PC-3 (cell line): ENCODE measurements around the gene VASH1.

ENCODE experiments used
- EZH2 ChIP-seq: fragments of 300-600 bp; sonication (generic); IDR thresholded peaks from one replicate; pipeline ENCODE4 v1.6.1; 2017; ENCODE audit warnings: antibody characterized with exemption, mild to moderate bottlenecking, low read length; ENCODE audit not compliant: unreplicated experiment
- EZH2phosphoT487 ChIP-seq: fragments of 300-600 bp; sonication (generic); IDR thresholded peaks from 2 replicates; pipeline ENCODE4 v1.6.1; 2018; ENCODE audit warnings: mild to moderate bottlenecking, antibody characterized with exemption, low read length, borderline replicate concordance
- TF ChIP-seq, protein P1 (sequence below): fragments of 300-600 bp; sonication (generic); conservative IDR thresholded peaks from 2 replicates; pipeline ENCODE4 v1.5.1; 2017; ENCODE audit warnings: antibody characterized with exemption, low read depth, mild to moderate bottlenecking, low read length

DNA sequence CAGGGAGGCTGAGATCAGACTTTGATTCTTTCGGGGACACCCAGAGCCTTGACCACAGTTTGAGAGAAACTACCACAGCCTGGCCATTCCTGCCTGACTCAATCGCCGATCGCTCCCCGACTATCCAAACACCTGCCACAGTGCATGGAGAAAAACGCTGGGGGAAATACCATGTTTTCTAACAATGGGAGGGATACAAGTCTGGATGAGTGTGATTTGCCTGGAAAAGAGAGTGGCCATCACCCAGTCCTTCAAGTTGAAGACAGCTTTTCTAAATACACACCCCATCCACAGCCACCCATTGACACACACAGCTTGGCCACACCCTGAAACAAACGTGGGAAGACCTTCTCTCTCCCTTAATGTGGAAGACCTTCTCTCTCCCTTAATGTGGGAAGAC lies 6.7 kb upstream of the VASH1 start:
- TF ChIP-seq EZH2 (no peak), EZH2phosphoT487 (no peak)
- TF ChIP-seq, protein P1, sequence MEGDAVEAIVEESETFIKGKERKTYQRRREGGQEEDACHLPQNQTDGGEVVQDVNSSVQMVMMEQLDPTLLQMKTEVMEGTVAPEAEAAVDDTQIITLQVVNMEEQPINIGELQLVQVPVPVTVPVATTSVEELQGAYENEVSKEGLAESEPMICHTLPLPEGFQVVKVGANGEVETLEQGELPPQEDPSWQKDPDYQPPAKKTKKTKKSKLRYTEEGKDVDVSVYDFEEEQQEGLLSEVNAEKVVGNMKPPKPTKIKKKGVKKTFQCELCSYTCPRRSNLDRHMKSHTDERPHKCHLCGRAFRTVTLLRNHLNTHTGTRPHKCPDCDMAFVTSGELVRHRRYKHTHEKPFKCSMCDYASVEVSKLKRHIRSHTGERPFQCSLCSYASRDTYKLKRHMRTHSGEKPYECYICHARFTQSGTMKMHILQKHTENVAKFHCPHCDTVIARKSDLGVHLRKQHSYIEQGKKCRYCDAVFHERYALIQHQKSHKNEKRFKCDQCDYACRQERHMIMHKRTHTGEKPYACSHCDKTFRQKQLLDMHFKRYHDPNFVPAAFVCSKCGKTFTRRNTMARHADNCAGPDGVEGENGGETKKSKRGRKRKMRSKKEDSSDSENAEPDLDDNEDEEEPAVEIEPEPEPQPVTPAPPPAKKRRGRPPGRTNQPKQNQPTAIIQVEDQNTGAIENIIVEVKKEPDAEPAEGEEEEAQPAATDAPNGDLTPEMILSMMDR: no peak
